IPS-20b (cell line): ENCODE measurements around the gene HTR6.

Experiments
- H3K27ac ChIP-seq: one replicate; pipeline ENCODE4 v1.5.1; 2013; ENCODE audit warnings: low read length
- H3K27me3 ChIP-seq: 2 replicates; pipeline ENCODE4 v1.6.1; 2013; ENCODE audit warnings: mild to moderate bottlenecking, low read length, inconsistent platforms; ENCODE audit not compliant: insufficient read depth
- H3K36me3 ChIP-seq: 2 replicates; pipeline ENCODE4 v1.6.1; 2013; ENCODE audit warnings: low read depth, mild to moderate bottlenecking, inconsistent platforms, low read length, moderate library complexity; ENCODE audit not compliant: insufficient read depth
- H3K4me1 ChIP-seq: 2 replicates; pipeline ENCODE4 v1.6.1; 2013; ENCODE audit warnings: mild to moderate bottlenecking, control low read depth, inconsistent platforms, low read length, moderate library complexity; ENCODE audit not compliant: insufficient read depth
- H3K4me3 ChIP-seq: 2 replicates; pipeline ENCODE4 v1.5.1; 2013; ENCODE audit warnings: mild to moderate bottlenecking, low read length, inconsistent platforms
- H3K9ac ChIP-seq: 2 replicates; pipeline ENCODE4 v1.6.1; 2013; ENCODE audit warnings: low read depth, mild to moderate bottlenecking, inconsistent platforms, low read length, moderate library complexity
- H3K9me3 ChIP-seq: 2 replicates; pipeline ENCODE4 v1.6.1; 2013; ENCODE audit warnings: mild to moderate bottlenecking, low read depth, low read length, inconsistent platforms; ENCODE audit not compliant: insufficient read depth

The HTR6 gene

DNA sequence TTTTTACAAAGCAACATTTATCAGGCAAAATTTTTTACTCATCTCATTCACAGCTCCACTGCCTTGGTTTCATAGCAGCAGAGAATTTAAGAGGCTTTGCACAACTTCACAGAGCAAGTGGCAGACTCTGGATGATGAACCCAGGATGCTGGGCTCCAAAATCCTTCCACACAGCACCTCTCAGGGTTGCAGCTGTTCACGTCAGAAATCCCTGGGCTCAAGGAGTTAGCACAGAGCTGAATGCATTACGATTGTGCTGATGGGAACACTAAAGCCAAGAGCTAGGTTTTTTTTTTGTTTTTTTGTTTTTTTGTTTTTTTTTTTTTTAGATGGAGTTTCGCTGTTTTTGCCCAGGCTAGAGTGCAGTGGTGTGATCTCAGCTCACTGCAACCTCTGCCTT is 2.4 kb upstream of the HTR6 start:
- H3K27me3 ChIP-seq, result peaks cover 62% of the 10 kb centered on the region
- no peak overlapping the region for H3K4me3 ChIP-seq
- H3K9ac ChIP-seq, result no peak overlapping the region
- H3K27ac ChIP-seq, result no peak overlapping the region
- H3K36me3 ChIP-seq, result no peaks in the 10 kb centered on the region
- peaks cover 6% of the 10 kb centered on the region; the same call in 1 of the 2 replicates for H3K4me1 ChIP-seq
- no peaks in the 10 kb centered on the region for H3K9me3 ChIP-seq

DNA sequence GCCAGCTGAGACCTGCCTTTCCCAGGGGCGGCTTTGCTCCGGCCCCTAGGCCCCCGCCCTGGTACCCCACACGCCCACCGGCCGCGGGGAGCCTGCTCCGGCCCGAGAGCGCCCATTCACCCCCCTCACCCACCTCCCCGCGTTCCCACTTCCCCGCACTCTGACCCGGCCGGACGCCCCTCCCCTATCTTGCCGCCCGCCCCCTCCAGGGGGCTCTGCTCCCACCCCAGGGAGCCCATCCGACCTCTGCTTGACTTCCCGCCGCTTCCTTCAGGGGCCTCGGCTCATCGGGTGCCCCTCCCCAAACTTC is 466 bp downstream of the HTR6 start:
- Histone ChIP-seq H3K4me1 (no peaks in the 10 kb centered on the region), H3K27me3 (peaks cover 83% of the 10 kb centered on the region), H3K4me3 (peak overlapping the region; percentile 46; the same call in 1 of the 2 replicates), H3K27ac (no peak overlapping the region), H3K9me3 (no peaks in the 10 kb centered on the region), H3K9ac (no peak overlapping the region), H3K36me3 (no peaks in the 10 kb centered on the region)

DNA sequence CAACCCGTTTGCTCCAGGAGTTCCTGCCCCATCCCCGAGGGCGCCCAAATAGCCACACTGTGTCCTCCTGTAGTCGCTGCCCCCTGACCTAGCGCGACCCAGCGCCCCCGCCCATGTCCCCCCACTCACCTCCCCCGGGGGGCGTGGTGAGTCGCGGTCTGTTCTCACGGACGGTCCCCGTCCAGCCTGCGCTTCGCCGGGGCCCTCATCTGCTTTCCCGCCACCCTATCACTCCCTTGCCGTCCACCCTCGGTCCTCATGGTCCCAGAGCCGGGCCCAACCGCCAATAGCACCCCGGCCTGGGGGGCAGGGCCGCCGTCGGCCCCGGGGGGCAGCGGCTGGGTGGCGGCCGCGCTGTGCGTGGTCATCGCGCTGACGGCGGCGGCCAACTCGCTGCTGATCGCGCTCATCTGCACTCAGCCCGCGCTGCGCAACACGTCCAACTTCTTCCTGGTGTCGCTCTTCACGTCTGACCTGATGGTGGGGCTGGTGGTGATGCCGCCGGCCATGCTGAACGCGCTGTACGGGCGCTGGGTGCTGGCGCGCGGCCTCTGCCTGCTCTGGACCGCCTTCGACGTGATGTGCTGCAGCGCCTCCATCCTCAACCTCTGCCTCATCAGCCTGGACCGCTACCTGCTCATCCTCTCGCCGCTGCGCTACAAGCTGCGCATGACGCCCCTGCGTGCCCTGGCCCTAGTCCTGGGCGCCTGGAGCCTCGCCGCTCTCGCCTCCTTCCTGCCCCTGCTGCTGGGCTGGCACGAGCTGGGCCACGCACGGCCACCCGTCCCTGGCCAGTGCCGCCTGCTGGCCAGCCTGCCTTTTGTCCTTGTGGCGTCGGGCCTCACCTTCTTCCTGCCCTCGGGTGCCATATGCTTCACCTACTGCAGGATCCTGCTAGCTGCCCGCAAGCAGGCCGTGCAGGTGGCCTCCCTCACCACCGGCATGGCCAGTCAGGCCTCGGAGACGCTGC is 1.1 kb downstream of the HTR6 start:
- Histone ChIP-seq H3K9ac (no peak overlapping the region), H3K27ac (no peak overlapping the region), H3K4me1 (no peaks in the 10 kb centered on the region), H3K9me3 (no peaks in the 10 kb centered on the region), H3K27me3 (peaks cover 80% of the 10 kb centered on the region), H3K4me3 (peak overlapping the region; percentile 46; the same call in 1 of the 2 replicates), H3K36me3 (no peaks in the 10 kb centered on the region)

DNA sequence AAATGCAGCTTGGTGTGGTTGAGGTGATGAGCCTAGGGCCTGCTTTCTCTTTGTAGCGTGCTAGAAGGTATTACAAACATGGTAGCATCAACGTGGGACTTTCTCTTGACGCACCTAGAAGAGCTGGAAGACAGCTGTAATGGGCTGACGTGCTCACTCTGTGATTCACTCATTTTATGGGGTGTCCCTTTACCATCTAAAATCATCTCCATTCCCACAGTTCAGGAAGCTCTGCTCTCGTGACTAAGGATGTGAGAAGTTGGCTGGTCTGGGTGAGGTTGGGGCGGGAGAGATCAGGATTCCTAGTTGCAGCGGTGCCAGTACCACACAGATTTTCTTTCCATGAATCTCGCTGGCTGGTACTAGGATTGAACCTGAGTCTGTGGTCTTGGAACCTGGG is 4.2 kb downstream of the HTR6 start:
- Histone ChIP-seq H3K27ac (no peak overlapping the region), H3K27me3 (peaks cover 68% of the 10 kb centered on the region)

DNA sequence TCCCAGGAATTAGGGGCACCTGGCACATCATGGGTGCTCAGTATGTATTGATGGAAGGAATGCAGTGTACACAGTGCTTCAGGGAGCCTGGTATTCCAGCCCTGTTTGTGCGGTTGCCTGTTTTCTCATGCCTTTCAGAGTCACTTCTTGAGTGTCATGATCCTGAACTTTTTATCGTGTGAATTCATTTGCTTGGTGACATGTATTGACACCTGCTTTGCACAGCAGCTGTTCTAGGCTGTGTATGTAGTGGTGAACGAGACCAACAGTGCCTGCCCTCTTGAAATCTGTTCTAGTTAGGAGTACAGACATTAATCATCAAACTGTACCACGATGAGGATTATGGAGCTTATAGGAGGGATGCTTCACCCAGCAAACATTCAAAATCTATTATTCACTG is 6.1 kb downstream of the HTR6 start:
- Histone ChIP-seq H3K9ac (no peak overlapping the region), H3K9me3 (no peaks in the 10 kb centered on the region), H3K36me3 (no peaks in the 10 kb centered on the region), H3K4me3 (no peak overlapping the region), H3K4me1 (no peaks in the 10 kb centered on the region), H3K27me3 (peaks cover 63% of the 10 kb centered on the region), H3K27ac (no peak overlapping the region)

More for the DNA sequence above, 4.2 kb downstream of the HTR6 start:
- Histone ChIP-seq H3K36me3 (no peaks in the 10 kb centered on the region), H3K4me3 (no peak overlapping the region), H3K4me1 (no peaks in the 10 kb centered on the region), H3K9me3 (no peaks in the 10 kb centered on the region), H3K9ac (no peak overlapping the region)

DNA sequence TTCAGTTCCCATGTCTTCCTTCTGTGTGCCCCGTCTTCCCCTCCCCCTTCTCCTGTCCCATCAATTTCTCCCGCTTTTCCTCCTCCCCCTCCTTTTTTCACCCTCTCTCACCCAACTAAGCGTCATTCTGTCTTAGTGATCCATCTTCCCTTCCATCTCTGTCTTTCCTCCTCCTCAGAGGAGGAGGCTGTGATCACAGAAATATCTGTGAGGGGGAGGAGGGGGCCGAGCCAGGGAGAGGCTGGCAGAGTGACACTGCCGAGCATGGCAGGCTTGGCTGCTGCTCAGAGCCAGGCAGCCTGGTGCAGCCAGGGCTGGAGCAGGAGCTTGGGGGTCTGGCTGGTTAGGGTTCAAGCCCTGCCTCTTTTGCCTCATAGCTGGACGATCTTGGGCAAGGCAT is 7.6 kb downstream of the HTR6 start:
- no peak overlapping the region for H3K9ac ChIP-seq
- H3K27me3 ChIP-seq, result peaks cover 54% of the 10 kb centered on the region
- no peaks in the 10 kb centered on the region for H3K36me3 ChIP-seq
- no peak overlapping the region for H3K4me3 ChIP-seq
- H3K9me3 ChIP-seq, result no peaks in the 10 kb centered on the region
- H3K27ac ChIP-seq, result no peak overlapping the region
- no peaks in the 10 kb centered on the region; the same call in 1 of the 2 replicates for H3K4me1 ChIP-seq

DNA sequence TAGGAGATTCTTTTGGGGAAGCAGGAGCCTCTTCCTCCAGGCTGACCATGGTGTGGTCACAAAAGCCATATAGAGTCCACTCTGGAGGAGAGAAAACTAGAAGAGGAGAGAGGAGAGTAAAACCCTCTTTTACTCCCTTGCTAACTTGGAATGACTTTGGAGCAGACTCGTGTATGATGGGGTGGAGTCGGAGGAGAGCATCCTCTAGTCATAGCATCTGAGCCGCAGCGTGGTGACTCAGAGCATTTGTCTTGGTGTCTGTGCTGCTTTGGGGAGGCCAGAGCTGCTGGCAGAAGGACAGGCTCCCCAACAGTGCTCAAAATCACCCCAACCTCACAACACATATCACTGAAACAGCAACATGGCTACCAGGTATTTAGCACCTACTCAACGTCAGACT is 11.1 kb downstream of the HTR6 start:
- Histone ChIP-seq H3K9me3 (no peaks in the 10 kb centered on the region), H3K9ac (no peak overlapping the region), H3K36me3 (no peaks in the 10 kb centered on the region), H3K27me3 (peaks cover 29% of the 10 kb centered on the region), H3K4me3 (no peak overlapping the region), H3K27ac (no peak overlapping the region), H3K4me1 (no peaks in the 10 kb centered on the region; the same call in 1 of the 2 replicates)

DNA sequence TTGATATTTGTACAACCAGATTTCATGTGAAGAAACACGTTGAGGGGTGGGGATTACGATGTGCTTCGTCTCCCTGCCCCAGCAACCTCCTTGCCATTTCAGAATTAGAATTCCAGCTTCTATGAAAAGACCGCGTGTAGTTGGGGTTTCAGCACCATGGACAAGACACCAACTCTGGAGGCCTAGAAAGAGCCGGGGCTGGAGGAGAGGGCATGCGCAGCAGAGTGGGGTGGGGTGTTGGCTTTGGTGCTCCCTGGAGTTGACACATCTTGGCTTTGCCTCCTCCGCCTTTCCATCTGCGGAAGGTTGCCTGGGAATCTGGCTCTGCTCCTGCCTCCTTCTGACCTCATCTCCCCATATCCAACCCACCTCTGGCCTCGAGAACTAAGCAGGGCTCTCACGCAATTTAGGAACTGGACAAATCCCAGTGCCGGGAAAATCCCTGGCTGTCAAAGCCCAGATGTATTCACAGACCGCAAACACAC is 11.8 kb downstream of the HTR6 start:
- Histone ChIP-seq H3K9ac (no peak overlapping the region), H3K4me3 (no peak overlapping the region), H3K9me3 (no peaks in the 10 kb centered on the region), H3K27me3 (peaks cover 23% of the 10 kb centered on the region), H3K27ac (no peak overlapping the region), H3K4me1 (no peaks in the 10 kb centered on the region; the same call in 1 of the 2 replicates), H3K36me3 (no peaks in the 10 kb centered on the region)

DNA sequence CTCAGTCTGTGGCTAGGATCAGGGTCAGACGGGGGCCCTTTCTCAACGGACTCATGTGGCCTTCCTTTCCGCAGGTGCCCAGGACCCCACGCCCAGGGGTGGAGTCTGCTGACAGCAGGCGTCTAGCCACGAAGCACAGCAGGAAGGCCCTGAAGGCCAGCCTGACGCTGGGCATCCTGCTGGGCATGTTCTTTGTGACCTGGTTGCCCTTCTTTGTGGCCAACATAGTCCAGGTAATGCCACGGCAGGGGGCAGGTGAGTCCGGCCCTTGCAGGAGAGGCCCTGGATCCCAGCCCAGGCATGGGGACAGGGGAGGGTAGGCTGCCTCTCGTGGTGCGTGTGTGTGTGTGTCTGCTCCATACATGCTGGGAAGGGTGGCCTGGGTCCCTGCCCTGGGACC is 13.8 kb downstream of the HTR6 start:
- H3K9ac ChIP-seq, result no peak overlapping the region
- H3K9me3 ChIP-seq, result no peaks in the 10 kb centered on the region
- H3K27ac ChIP-seq, result no peak overlapping the region
- H3K27me3 ChIP-seq, result peaks cover 19% of the 10 kb centered on the region
- no peak overlapping the region for H3K4me3 ChIP-seq
- H3K4me1 ChIP-seq, result no peaks in the 10 kb centered on the region; the same call in 1 of the 2 replicates
- no peaks in the 10 kb centered on the region for H3K36me3 ChIP-seq

DNA sequence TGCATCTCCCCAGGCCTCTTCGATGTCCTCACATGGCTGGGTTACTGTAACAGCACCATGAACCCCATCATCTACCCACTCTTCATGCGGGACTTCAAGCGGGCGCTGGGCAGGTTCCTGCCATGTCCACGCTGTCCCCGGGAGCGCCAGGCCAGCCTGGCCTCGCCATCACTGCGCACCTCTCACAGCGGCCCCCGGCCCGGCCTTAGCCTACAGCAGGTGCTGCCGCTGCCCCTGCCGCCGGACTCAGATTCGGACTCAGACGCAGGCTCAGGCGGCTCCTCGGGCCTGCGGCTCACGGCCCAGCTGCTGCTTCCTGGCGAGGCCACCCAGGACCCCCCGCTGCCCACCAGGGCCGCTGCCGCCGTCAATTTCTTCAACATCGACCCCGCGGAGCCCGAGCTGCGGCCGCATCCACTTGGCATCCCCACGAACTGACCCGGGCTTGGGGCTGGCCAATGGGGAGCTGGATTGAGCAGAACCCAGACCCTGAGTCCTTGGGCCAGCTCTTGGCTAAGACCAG is 14.3 kb downstream of the HTR6 start:
- Histone ChIP-seq H3K4me1 (no peaks in the 10 kb centered on the region; the same call in 1 of the 2 replicates), H3K4me3 (no peak overlapping the region), H3K9me3 (no peaks in the 10 kb centered on the region), H3K27me3 (peaks cover 19% of the 10 kb centered on the region), H3K9ac (no peak overlapping the region), H3K36me3 (no peaks in the 10 kb centered on the region), H3K27ac (no peak overlapping the region)

DNA sequence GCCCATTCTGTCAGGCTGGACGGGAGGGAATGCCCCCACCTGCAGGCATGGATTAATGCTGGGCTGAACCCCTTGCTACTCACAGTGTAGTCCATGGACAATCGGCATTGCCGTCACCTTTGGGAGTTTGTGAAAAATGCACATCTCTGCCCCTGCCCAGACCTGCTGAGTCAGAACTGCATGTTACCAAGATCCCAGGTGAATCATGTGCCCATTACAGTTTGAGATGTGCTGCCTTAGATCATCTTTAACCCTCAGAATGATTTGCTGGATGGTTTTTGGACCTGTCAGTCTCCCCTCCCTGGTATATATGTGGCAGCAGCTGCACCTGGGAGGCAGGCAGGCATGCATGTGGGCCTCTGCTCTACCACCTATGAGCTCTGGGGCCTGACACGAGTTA is 15.0 kb downstream of the HTR6 start:
- Histone ChIP-seq H3K4me1 (no peaks in the 10 kb centered on the region; the same call in 1 of the 2 replicates), H3K9me3 (no peaks in the 10 kb centered on the region), H3K4me3 (no peak overlapping the region), H3K27ac (no peak overlapping the region), H3K27me3 (peaks cover 17% of the 10 kb centered on the region), H3K9ac (no peak overlapping the region), H3K36me3 (no peaks in the 10 kb centered on the region)

DNA sequence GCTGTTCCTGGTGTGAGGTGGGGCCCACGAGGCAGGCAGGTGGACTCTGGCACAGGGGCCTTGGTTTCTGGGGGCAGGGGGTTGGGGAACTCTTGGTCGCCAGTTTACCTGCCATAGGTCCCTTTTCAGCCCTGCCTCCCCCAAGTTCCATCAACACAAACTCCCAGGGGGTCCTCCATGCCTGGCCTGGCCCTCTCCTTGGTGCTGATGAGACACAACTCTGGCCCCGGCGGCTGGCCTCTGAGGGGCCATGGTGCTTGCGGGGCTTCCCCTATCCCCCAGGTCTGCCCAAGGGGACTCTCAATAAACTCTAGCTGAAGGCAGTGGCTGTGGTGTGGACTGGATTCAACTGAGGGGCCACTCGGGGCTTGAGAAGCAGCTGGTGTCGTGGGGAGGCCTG is 16.0 kb downstream of the HTR6 start:
- H3K9me3 ChIP-seq, result no peaks in the 10 kb centered on the region

More for the DNA sequence above, 16.0 kb downstream of the HTR6 start:
- H3K36me3 ChIP-seq, result no peaks in the 10 kb centered on the region
- no peak overlapping the region for H3K9ac ChIP-seq
- H3K4me1 ChIP-seq, result no peaks in the 10 kb centered on the region; the same call in 1 of the 2 replicates
- no peak overlapping the region for H3K4me3 ChIP-seq
- H3K27me3 ChIP-seq, result peaks cover 7% of the 10 kb centered on the region
- H3K27ac ChIP-seq, result no peak overlapping the region
